HCT116 (cell line): ENCODE results near the gene ZMYM2. TPM values are rescaled to one million over a fixed set of nuclear protein-coding genes. Genes with fewer than 3 reads are reported as not detected.

Source experiments
- ATAC-seq: fragments of 200-7000 bp; cut with Tn5 transposase; 2 replicates; pipeline ENCODE4 v1.9.1; 2020; ENCODE audit warnings: mild to moderate bottlenecking, moderate library complexity
- BruUV-seq: library from RNA; stranded (reverse); fragments of 400-500 nt; replicated peaks from 2 replicates; lab custom pipeline; 2021; lab: Mats Ljungman, UMichigan
- CTCF ChIA-PET: fragments of 300-600 bp; sonication (Branson Sonifier 250); formaldehyde crosslinking; loops from one replicate; lab custom pipeline; 2021; ENCODE audit warnings: antibody characterized with exemption; lab: Charles Lee
- POLR2A ChIA-PET: fragments of 300-600, 350-600 bp; sonication (Branson Sonifier 250); formaldehyde crosslinking; loops from one replicate; lab custom pipeline; 2021; ENCODE audit warnings: antibody characterized with exemption; lab: Charles Lee
- RAD21 ChIA-PET, 2 experiments: fragments of 300-600 bp; sonication (Branson Sonifier 250); formaldehyde crosslinking; loops; one replicate each; lab custom pipeline; 2023; ENCODE audit warnings: low total read pairs in 2 of 2; ENCODE audit not compliant: uncharacterized antibody in 2 of 2, unreplicated experiment in 2 of 2, low non-redundant PET in 1 of 2; lab: Charles Lee
- DNase-seq: peaks from one replicate; pipeline ENCODE4 v3.0.0-alpha.2; 2010; ENCODE audit warnings: low read depth, low spot score
- H2AFZ ChIP-seq: fragments of 200-600 bp; shearing (Covaris generic), sonication (generic); 2 replicates; pipeline ENCODE4 v1.6.1; 2017; ENCODE audit warnings: low read depth, mixed run types, mixed read lengths, antibody characterized with exemption, low read length; ENCODE audit not compliant: poor library complexity, severe bottlenecking
- H3K27ac ChIP-seq: 2 replicates; pipeline ENCODE4 v1.5.1; 2012; ENCODE audit warnings: low read depth, low read length
- H3K27me3 ChIP-seq: fragments of 200-600 bp; sonication (generic); 2 replicates; pipeline ENCODE4 v1.6.1; 2016; ENCODE audit warnings: mixed run types, low read length, mixed read lengths; ENCODE audit not compliant: insufficient read depth
- H3K36me3 ChIP-seq, 2 experiments: fragments of 200-500 bp in 1 of 2; fragments of 200-600 bp in 1 of 2; sonication (Bioruptor generic) in 1 of 2; sonication (generic) in 1 of 2; 2 replicates each; pipeline versions ENCODE4 v1.5.1 to v1.6.1; 2014 to 2016; ENCODE audit warnings: low read length in 2 of 2, inconsistent platforms in 1 of 2, mixed read lengths in 1 of 2, mixed run types in 1 of 2; ENCODE audit not compliant: insufficient read depth in 2 of 2, control insufficient read depth in 1 of 2
- H3K4me1 ChIP-seq, 2 experiments: fragments of 200-600 bp in 1 of 2; sonication (generic) in 1 of 2; 2 replicates each; pipeline versions ENCODE4 v1.5.1 to v1.6.1; 2012 to 2017; ENCODE audit warnings: low read length in 2 of 2, inconsistent platforms in 1 of 2, mild to moderate bottlenecking in 1 of 2, mixed read lengths in 1 of 2, mixed run types in 1 of 2, moderate library complexity in 1 of 2; ENCODE audit not compliant: insufficient read depth in 2 of 2, control insufficient read depth in 1 of 2
- H3K4me2 ChIP-seq: fragments of 200-600 bp; sonication (generic); 2 replicates; pipeline ENCODE4 v1.6.1; 2017; ENCODE audit warnings: mixed run types, low read length, mixed read lengths
- H3K4me3 ChIP-seq, 2 experiments: fragments of 200-600 bp in 1 of 2; sonication (generic) in 1 of 2; replicated peaks in 1 of 2; 2 replicates each; pipeline ENCODE4 v1.5.1; 2011 to 2016; ENCODE audit warnings: low read length in 2 of 2, control low read depth in 1 of 2, low read depth in 1 of 2, mild to moderate bottlenecking in 1 of 2, mixed read lengths in 1 of 2, mixed run types in 1 of 2
- H3K79me2 ChIP-seq: fragments of 200-600 bp; sonication (generic); 2 replicates; pipeline ENCODE4 v1.6.1; 2017; ENCODE audit warnings: mild to moderate bottlenecking, mixed run types, low read length, moderate library complexity, mixed read lengths; ENCODE audit not compliant: insufficient read depth
- H3K9ac ChIP-seq: fragments of 200-600 bp; sonication (generic); 2 replicates; pipeline ENCODE4 v1.6.1; 2016; ENCODE audit warnings: low read length, mixed read lengths
- H3K9me2 ChIP-seq: fragments of 200-600 bp; sonication (generic), shearing (Covaris generic); 2 replicates; pipeline ENCODE4 v1.6.1; 2017; ENCODE audit warnings: mixed run types, mild to moderate bottlenecking, moderate library complexity; ENCODE audit not compliant: insufficient read depth
- H3K9me3 ChIP-seq, 2 experiments: fragments of 200-500 bp in 1 of 2; fragments of 200-600 bp in 1 of 2; sonication (Bioruptor generic) in 1 of 2; sonication (generic) in 1 of 2; 2 replicates each; pipeline ENCODE4 v1.6.1; 2014 to 2017; ENCODE audit warnings: low read length in 2 of 2, mixed read lengths in 2 of 2, inconsistent platforms in 1 of 2, low read depth in 1 of 2, mild to moderate bottlenecking in 1 of 2, mixed run types in 1 of 2, moderate library complexity in 1 of 2; ENCODE audit not compliant: control insufficient read depth in 1 of 2, insufficient read depth in 1 of 2
- H4K20me1 ChIP-seq: fragments of 200-600 bp; sonication (generic), shearing (Covaris generic); 2 replicates; pipeline ENCODE4 v1.6.1; 2017; ENCODE audit warnings: mixed run types, mild to moderate bottlenecking, moderate library complexity; ENCODE audit not compliant: insufficient read depth
- CEBPB ChIP-seq: IDR thresholded peaks from 2 replicates; pipeline ENCODE4 v1.6.1; 2012; ENCODE audit warnings: low read depth
- EGR1 ChIP-seq: IDR thresholded peaks from 2 replicates; pipeline ENCODE4 v1.6.1; 2012; ENCODE audit warnings: low read depth
- EZH2 ChIP-seq: fragments of 200-600 bp; sonication (generic); IDR thresholded peaks from 2 replicates; pipeline ENCODE4 v1.6.1; 2017; ENCODE audit warnings: antibody characterized with exemption, mixed run types
- EZH2phosphoT487 ChIP-seq: fragments of 200-600 bp; IDR thresholded peaks from 2 replicates; pipeline ENCODE4 v1.6.1; 2018; ENCODE audit warnings: antibody characterized with exemption, borderline replicate concordance
- JUND ChIP-seq: IDR thresholded peaks from 2 replicates; pipeline ENCODE4 v1.6.1; 2012
- POLR2A ChIP-seq: IDR thresholded peaks from 2 replicates; pipeline ENCODE4 v1.7.0; 2011; ENCODE audit warnings: borderline replicate concordance; ENCODE audit not compliant: insufficient read depth, insufficient read length; ENCODE audit errors: extremely low read depth
- RAD21 ChIP-seq: IDR thresholded peaks from 2 replicates; pipeline ENCODE4 v1.6.1; 2012; ENCODE audit warnings: low read depth, mild to moderate bottlenecking
- ZNF274 ChIP-seq: fragments of 200-500 bp; sonication (Bioruptor generic); IDR thresholded peaks from 2 replicates; pipeline ENCODE4 v1.6.1; 2014; ENCODE audit warnings: mild to moderate bottlenecking, low read depth, low read length, inconsistent platforms
- intact Hi-C: fragments of 100-400 bp; cut with micrococcal nuclease; formaldehyde crosslinking; loops from 2 replicates; pipeline ENCODE4 v1.10.0; 2022
- total RNA-seq: library from RNA; stranded (reverse); gene quantifications from one replicate; pipeline ENCODE4 v1.2.1, GENCODE V29; 2021; ENCODE audit not compliant: unreplicated experiment
- TF ChIP-seq, protein P1 (sequence below): IDR thresholded peaks from 2 replicates; pipeline ENCODE4 v1.6.1; 2011; ENCODE audit warnings: mild to moderate bottlenecking, low read length, moderate library complexity; ENCODE audit not compliant: insufficient replicate concordance; ENCODE audit errors: extremely low read depth
- TF ChIP-seq, protein P2 (sequence below), 3 experiments: fragments of 200-600 bp in 1 of 3; sonication (generic) in 1 of 3; IDR thresholded peaks in 2 of 3; conservative IDR thresholded peaks in 1 of 3; 2 replicates each; pipeline ENCODE4 v1.5.1; 2012 to 2017; ENCODE audit warnings: low read depth in 2 of 3, low read length in 2 of 3, antibody characterized with exemption in 1 of 3, borderline replicate concordance in 1 of 3, control low read depth in 1 of 3, mild to moderate bottlenecking in 1 of 3, mixed read lengths in 1 of 3, mixed run types in 1 of 3, moderate library complexity in 1 of 3; ENCODE audit not compliant: insufficient read depth in 1 of 3

The ZMYM2 gene
- total RNA-seq, 1 experiment from 2014 or later = 53.0 TPM

DNA sequence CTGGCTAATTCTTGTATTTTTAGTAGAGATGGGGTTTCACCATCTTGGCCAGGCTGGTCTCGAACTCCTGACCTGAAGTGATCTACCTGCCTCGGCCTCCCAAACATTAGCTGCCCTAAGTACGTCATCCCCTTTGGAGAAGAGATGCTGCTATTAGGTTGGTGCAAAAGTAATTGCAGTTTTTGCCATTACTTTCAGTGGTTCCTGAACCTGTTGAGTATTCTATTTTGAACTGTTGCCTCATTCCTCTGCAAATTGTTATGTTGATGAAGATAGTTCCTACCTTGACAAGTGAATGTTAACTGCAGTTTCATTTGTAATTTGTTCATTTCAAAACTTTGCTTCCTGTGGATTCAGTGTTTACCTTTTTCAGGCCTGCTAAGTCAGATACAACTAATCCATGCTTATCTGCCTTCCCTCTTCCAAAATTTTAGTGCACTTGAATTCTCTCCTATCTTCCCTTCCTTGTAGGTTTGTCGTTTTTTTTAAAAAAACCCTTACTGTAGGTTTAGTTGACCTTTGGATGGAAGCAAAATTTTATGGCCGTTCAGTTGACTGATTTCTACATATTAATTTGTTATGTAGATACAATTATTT lies 24.0 kb downstream of the ZMYM2 start:
- no TSS peak for BruUV-seq

DNA sequence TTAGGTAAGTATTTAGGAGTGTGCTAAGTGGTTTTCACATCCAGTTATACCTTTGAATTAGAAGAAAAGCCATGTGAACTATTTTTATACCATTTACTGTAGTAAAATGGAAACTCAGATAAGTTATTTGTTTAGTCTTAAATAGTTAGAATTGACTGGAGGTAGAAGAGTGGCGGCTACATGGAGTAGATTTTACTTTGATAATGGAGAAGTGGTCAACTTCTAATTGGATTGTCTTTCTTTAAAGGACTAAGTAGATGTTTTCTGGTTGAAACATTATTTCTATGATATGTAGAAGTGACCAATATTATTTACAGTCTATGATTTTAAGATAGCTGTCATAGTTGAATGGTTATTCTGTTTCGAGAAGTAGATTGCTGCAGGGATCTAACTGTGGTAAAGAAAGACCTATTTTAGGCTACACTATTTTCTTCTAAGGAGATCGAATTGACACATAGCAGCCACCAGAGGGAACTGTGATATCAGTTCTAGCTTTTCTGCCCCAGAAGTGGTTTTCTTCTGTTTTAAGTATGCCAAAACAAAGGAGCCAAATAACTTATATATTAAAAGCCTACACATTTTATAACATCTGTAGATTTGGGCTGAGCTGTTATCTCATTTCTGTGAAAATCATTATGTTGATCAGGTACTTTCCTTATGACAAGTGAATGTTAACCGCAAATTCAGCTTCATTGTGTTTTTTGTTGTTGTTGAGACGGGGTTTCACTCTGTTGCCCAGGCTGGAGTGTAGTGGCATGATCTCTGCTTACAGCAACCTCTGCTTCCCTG lies 26.1 kb downstream of the ZMYM2 start:
- intact Hi-C loops = loop anchor here (1.0 kb wide), 1 partner anchor 179 kb away; no protein-coding TSS in a partner anchor

More for the DNA sequence above, 24.0 kb downstream of the ZMYM2 start:
- TF ChIP-seq POLR2A = no peak
- intact Hi-C loops = no loop called here
- Histone ChIP-seq H3K4me2 (no peak overlapping the region), H3K4me3 (no peak overlapping the region), H3K27me3 (no peaks in the 10 kb centered on the region), H3K79me2 (peaks cover 82% of the 10 kb centered on the region), H3K9me2 (no peaks in the 10 kb centered on the region), H3K27ac (no peak overlapping the region), H4K20me1 (peaks cover 8% of the 10 kb centered on the region; the same call in 1 of the 2 replicates), H2AFZ (no peak overlapping the region), H3K4me1 (peaks cover 3 to 4% of the 10 kb centered on the region in 2 experiments; a peak in 2 of 4 replicates), H3K9me3 (no peaks in the 10 kb centered on the region), H3K36me3 (peaks cover 0 to 2% of the 10 kb centered on the region in 2 experiments; a peak in 2 of 4 replicates), H3K9ac (no peak overlapping the region)
- ChIA-PET POLR2A (no interaction called here), RAD21 (no interaction called here), CTCF (no interaction called here)
- ATAC-seq (no peak), DNase-seq (no peak)

More for the DNA sequence above, 26.1 kb downstream of the ZMYM2 start:
- Histone ChIP-seq H3K4me3 (no peak overlapping the region), H3K4me2 (no peak overlapping the region), H3K27me3 (no peaks in the 10 kb centered on the region), H3K9ac (no peak overlapping the region), H3K9me3 (no peaks in the 10 kb centered on the region), H3K9me2 (no peaks in the 10 kb centered on the region), H4K20me1 (peaks cover 8% of the 10 kb centered on the region; the same call in 1 of the 2 replicates), H3K36me3 (no peaks in the 10 kb centered on the region; a peak in 1 of 4 replicates), H3K27ac (no peak overlapping the region), H2AFZ (no peak overlapping the region), H3K4me1 (peaks cover 3 to 4% of the 10 kb centered on the region in 2 experiments; a peak in 2 of 4 replicates), H3K79me2 (peaks cover 87% of the 10 kb centered on the region)
- ChIA-PET POLR2A (no interaction called here), CTCF (interaction anchor here (1.0 to 2.9 kb wide), 10 partner anchors 8 to 863 kb away, joined by 3 to 11 read pairs (median 4); partner anchors contain the start of gene GJA3), RAD21 (interaction anchor here in 1 of 2 experiments (0.6 kb wide), 1 partner anchor 138 kb away, joined by 4 read pairs; no protein-coding TSS in a partner anchor)
- peak; percentile 76 for ATAC-seq
- peak; percentile 12 for DNase-seq
- TF ChIP-seq EGR1 (no peak), CEBPB (no peak), RAD21 (peak; percentile 47), JUND (no peak), ZNF274 (no peak), EZH2 (no peak), EZH2phosphoT487 (no peak)
- TF ChIP-seq, protein P1, sequence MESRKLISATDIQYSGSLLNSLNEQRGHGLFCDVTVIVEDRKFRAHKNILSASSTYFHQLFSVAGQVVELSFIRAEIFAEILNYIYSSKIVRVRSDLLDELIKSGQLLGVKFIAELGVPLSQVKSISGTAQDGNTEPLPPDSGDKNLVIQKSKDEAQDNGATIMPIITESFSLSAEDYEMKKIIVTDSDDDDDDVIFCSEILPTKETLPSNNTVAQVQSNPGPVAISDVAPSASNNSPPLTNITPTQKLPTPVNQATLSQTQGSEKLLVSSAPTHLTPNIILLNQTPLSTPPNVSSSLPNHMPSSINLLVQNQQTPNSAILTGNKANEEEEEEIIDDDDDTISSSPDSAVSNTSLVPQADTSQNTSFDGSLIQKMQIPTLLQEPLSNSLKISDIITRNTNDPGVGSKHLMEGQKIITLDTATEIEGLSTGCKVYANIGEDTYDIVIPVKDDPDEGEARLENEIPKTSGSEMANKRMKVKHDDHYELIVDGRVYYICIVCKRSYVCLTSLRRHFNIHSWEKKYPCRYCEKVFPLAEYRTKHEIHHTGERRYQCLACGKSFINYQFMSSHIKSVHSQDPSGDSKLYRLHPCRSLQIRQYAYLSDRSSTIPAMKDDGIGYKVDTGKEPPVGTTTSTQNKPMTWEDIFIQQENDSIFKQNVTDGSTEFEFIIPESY = no peak
- TF ChIP-seq, protein P2, sequence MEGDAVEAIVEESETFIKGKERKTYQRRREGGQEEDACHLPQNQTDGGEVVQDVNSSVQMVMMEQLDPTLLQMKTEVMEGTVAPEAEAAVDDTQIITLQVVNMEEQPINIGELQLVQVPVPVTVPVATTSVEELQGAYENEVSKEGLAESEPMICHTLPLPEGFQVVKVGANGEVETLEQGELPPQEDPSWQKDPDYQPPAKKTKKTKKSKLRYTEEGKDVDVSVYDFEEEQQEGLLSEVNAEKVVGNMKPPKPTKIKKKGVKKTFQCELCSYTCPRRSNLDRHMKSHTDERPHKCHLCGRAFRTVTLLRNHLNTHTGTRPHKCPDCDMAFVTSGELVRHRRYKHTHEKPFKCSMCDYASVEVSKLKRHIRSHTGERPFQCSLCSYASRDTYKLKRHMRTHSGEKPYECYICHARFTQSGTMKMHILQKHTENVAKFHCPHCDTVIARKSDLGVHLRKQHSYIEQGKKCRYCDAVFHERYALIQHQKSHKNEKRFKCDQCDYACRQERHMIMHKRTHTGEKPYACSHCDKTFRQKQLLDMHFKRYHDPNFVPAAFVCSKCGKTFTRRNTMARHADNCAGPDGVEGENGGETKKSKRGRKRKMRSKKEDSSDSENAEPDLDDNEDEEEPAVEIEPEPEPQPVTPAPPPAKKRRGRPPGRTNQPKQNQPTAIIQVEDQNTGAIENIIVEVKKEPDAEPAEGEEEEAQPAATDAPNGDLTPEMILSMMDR (IDR thresholded peaks at IDR 0.05 in 2 of 3, conservative IDR thresholded peaks at IDR 0.05 in 1 of 3; ENCODE audit: borderline replicate concordance in 1 of 3, insufficient read depth in 1 of 3, low read depth in 2 of 3, low read length in 2 of 3) = peak; percentile 20 to 74 (median 63); a peak in 4 of 6 replicates
- BruUV-seq = no TSS peak
